ENCODE data around the gene ADAM33.

ADAM33 gene

DNA sequence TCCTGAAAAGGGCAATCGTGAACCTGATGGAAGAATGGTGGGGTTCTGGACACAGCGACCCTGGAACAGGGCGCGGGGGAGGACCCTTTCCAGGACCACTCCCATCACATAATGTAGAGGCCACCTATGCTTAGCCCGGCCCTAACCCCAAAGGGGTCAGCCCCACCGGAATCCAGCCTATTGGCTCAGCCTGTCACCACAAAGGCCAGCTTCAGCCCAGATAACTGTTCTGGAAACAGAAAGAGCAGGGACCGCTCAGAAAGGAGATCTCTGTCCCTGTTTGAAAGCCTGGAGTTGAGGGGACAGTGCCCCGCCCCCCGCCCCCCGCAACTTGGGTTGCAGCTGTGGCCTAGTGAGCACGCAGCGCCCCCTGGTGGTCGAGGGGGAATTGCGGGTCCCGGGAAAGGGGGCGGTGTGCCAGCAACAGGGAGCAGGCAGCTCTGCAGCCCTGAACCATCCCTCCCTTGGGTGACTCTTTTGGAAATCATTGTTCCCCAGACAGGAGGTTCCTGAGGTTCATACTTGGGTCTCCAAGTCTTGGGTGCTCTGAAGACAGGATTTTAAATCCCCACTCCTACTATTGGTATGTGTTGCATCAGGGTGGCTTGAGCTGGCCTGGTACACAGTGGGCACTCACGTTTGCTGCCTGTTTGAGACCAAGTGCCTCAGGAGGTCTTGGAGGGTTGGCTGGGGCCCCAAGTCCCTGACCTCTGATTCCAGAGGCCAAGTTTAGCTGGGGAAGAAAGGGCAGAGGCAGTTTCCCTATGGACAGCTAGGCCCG lies 29.1 kb upstream of the ADAM33 start:
- peak; percentile 43 for DNase-seq
- in situ Hi-C loops (cut with HindIII; ENCODE audit: low pct_ligation_motif_present, low pct_unique_long_range_greater_than_20kb, low sequenced_read_pairs), result no loop called here

GRCh38 chr20:3710011-3710466 lies 28.2 kb upstream of the ADAM33 start:
- in situ Hi-C loops (cut with HindIII; ENCODE audit: low pct_ligation_motif_present, low pct_unique_long_range_greater_than_20kb, low sequenced_read_pairs), result no loop called here
- no peak for DNase-seq

DNA sequence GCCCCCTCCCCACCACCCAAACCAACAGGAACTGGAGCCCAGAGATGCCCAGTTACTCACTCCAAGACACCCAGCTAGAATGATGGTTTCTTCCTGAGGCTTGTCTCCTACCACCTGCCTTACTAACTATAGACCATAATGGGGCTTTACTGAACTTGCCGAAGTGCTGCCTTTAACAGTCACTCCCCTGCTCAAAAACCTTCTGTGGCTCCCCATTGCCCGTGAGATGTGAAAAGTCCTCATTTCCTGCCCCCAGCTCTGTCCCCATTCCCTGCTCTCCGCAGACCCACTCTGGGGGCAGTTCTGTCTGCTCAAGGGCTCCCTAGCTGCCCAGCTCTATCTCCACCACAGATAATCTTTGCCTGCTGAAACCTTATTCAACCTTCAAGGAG lies 25.7 kb upstream of the ADAM33 start:
- in situ Hi-C loops (cut with HindIII; ENCODE audit: low pct_ligation_motif_present, low pct_unique_long_range_greater_than_20kb, low sequenced_read_pairs), result no loop called here

DNA sequence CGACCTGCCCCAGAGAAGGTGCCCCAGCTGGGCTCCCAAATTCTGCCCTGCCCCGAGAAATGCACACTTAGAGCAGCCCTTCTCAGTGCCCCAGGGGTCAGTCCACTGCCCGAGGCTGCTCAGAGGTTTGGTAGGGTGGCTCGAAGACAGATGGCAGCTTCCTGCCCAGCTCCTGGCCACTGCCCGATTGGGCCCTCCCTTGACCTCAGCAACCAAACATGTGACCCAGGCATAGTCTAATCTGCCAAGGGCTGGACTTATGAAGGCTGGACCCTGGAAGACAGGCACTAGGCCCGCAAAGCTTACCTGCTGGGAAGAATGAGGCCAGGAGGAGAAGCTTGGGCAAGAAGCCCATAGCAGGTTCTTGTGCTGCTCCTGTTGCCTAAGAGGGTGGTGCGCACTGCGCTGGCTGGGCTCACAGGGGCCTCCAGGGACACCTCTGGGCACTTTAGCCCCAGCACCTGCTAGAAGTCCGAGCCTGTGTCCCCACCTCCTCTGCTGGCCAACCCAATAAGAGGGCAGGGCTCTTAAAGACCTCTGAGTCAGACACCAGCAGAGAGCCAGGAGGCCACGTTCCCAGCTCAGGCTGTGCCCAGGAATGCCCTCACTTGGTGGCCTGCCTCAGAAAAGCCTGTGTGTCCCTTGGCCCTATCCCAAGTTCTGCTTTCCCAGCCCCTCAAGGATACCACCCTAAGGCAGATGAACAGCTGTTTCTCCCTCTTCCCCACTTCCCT lies 25.1 kb upstream of the ADAM33 start:
- DNase-seq, result no peak
- in situ Hi-C loops (cut with HindIII; ENCODE audit: low pct_ligation_motif_present, low pct_unique_long_range_greater_than_20kb, low sequenced_read_pairs), result no loop called here

More for the DNA sequence above, 25.7 kb upstream of the ADAM33 start:
- DNase-seq, result no peak

- DNase-seq, result no peak
Measured at GRCh38 chr20:3705970-3706739, 24.3 kb upstream of the ADAM33 start.

DNA sequence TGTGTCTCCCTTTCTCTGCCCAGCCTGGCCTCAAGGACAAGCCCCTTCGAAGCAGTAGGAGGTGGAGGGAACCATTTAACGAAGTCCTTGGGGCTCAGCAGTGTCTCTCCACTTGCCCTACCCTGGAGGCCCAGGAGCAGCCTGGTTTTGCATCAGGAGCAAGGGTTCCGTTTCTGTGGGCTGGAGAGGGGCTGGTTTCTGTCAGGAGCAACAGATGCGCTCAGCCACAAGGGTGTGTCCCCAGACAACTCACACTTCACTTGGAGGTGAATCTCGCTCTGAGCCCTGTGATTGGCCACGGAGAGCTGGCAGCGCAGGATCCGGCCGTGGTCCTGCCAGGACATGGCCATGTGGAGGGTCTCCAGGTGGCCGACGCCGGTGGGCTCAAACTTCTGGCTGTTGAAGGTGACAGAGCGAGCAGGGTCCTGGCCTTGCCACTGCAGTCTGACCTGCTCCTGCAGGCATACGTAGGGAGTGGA lies 23.7 kb upstream of the ADAM33 start:
- no peak for DNase-seq
- in situ Hi-C loops (cut with HindIII; ENCODE audit: low pct_ligation_motif_present, low pct_unique_long_range_greater_than_20kb, low sequenced_read_pairs), result no loop called here

More at GRCh38 chr20:3705970-3706739, 24.3 kb upstream of the ADAM33 start:
- in situ Hi-C loops (cut with HindIII; ENCODE audit: low pct_ligation_motif_present, low pct_unique_long_range_greater_than_20kb, low sequenced_read_pairs), result no loop called here

- in situ Hi-C loops (cut with HindIII; ENCODE audit: low pct_ligation_motif_present, low pct_unique_long_range_greater_than_20kb, low sequenced_read_pairs), result no loop called here
- no peak for DNase-seq
Measured at GRCh38 chr20:3704087-3704486, 22.3 kb upstream of the ADAM33 start.

GRCh38 chr20:3702611-3703391 lies 21.0 kb upstream of the ADAM33 start:
- no peak for DNase-seq
- in situ Hi-C loops (cut with HindIII; ENCODE audit: low pct_ligation_motif_present, low pct_unique_long_range_greater_than_20kb, low sequenced_read_pairs), result no loop called here

DNA sequence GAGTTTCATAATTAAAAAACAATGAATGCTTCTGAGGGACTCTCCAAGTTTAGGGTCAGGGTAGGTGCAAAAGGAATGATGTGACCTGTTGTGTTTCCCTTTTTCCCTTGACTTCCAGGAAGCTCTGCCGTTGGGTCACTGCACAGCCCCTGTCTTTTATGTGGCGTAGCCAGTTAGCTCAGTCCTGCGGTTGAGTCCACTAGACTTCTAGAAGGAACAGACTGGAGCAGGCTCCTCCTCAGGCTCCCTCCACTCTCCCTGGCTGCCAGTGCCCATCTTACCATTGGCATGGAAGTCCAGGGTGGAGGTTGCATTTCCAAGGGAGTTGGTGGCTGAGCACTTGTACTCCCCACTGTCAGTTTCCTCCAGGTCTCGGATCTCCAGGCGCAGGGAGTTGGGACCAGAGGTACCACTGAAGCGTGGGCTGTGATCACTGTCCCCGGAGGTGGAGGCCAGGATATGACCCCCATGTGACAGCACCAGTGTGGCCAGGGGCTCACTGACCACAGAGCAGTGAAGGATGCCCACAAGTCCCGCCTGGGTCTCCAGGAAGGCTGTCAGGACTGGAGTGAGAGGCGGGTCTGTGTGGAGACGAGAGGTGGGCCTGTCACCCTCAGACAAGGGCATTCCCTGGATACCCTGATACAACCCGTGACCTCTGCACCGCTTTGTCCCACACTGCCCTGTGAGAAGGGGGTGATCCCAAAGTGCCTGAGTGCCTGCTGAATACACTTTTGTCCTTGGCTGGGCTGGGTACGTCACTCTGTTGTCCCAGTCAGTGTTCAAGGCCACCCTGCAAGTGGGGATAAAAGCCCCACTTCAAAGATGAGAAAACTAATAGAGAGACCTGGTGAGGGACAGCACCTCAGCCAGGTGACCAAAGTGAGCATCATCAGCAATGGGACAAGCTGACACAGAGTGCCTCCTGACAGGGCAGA lies 19.5 kb upstream of the ADAM33 start:
- DNase-seq, result no peak
- in situ Hi-C loops (cut with HindIII; ENCODE audit: low pct_ligation_motif_present, low pct_unique_long_range_greater_than_20kb, low sequenced_read_pairs), result no loop called here

GRCh38 chr20:3699037-3699436 lies 17.2 kb upstream of the ADAM33 start:
- in situ Hi-C loops (cut with HindIII; ENCODE audit: low pct_ligation_motif_present, low pct_unique_long_range_greater_than_20kb, low sequenced_read_pairs), result no loop called here
- no peak for DNase-seq

GRCh38 chr20:3698591-3699001 lies 16.8 kb upstream of the ADAM33 start:
- DNase-seq, result no peak
- in situ Hi-C loops (cut with HindIII; ENCODE audit: low pct_ligation_motif_present, low pct_unique_long_range_greater_than_20kb, low sequenced_read_pairs), result no loop called here

DNA sequence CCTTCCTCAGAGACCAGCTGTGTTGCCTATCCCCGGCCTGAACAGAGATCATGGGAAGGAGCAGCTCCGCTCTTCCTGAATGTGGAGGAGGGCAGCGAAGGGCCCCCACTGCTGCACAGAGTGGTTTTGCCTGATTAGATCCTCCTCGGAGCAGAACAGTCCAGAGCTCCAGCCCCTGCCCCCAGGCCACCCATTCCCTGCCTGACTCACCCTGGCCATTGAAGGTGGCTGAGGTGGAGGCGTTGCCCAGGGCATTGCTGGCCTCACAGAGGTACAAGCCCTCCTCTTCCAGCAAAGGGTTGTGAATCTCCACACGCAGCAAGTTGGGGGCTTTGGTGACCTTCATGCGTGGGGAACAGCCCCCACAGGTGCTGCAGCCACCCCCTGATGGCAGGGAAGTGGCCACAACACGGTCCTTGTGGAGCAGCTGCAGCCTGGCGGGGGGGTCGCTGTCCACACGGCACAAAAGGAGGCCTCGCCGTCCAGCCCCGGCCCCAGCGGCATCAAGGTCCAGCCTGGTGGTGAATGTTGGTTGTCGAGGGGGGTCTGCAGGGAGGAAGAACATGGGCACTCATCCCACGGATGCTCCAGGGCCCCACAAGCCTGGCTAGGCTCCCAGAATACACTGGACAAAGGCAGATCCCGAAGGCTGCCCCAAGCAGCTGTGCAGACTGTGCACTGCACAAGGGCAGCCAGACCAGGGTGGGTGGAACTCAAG lies 15.9 kb upstream of the ADAM33 start:
- in situ Hi-C loops (cut with HindIII; ENCODE audit: low pct_ligation_motif_present, low pct_unique_long_range_greater_than_20kb, low sequenced_read_pairs), result no loop called here
- DNase-seq, result no peak

DNA sequence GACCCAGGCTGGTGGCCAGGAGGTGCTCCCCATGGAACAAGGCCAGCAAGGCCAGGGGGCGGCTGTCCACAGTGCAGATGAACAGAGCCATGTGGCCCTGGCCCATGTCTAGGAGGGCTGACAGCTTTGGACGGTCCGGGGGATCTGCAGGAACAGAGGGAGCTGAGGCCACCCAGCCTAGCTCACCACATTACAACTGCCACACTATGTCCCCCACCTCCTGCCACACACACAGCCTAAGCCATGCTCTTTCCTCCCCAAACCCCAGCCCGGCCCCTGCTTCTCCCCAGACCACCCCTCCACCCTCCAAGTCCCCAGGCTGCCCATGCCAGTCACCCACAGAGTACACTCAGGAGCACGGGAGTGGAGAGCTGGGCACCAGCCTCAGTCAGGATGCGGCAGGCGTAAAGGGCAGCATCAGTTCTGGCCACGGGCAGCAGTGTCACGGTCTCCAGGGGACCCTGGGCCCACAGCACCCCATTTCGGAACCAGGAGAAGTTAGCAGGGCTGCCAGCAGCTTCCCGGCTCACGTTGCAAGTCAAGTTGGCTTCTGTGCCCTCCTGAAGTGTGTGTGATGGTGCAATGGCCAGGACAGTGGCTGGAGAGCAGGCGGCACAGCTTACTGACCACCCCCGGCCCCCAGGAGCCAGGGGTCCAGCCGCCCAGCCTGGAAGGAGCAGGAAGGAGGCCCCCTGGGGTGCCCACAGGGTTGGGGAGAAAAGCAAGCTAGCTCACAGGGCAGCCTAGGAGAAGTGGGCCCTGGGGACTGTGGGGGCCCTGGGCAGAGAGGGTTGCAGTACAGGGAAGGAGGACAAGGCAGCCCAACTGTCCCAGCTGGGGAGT lies 15.2 kb upstream of the ADAM33 start:
- no peak for DNase-seq
- in situ Hi-C loops (cut with HindIII; ENCODE audit: low pct_ligation_motif_present, low pct_unique_long_range_greater_than_20kb, low sequenced_read_pairs), result no loop called here

DNA sequence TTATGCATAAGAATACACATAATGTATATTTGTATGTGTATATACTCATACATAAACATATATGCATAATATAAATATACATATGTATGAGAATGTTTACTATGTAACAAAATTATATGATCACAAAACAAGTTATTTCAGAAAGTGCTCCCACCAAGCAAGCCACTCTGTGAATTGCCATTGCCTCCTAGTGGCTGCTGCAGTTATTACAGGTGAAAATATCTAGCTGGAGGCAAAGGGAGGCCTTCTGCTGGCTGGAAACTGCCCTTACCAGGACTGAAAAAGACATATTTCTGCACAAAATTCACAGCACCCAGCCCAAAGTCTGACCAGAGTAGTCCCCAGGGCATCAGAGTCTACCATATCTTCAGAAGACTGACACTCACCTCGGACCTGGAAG lies 14.4 kb upstream of the ADAM33 start:
- DNase-seq, result no peak

DNA sequence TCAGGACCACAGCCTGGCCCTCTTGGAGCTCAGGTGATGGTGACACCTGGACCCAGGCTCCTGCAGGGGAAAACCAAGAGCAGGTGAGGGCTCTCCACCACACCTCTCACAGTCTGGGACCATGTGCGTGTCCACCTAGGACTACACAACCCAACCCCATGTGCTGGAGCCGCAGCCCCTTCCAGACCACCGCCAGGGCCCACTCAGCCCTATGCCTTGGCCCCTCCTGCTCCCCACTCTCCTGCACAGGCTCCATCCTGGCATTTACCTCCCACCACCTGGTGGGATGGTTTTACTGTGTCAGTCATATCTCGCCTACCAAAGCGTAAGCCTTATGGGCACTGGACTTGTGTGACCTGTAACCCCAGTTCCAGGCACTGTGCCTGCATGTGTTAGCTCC lies 13.1 kb upstream of the ADAM33 start:
- DNase-seq, result no peak
- in situ Hi-C loops (cut with HindIII; ENCODE audit: low pct_ligation_motif_present, low pct_unique_long_range_greater_than_20kb, low sequenced_read_pairs), result no loop called here

More for the DNA sequence above, 14.4 kb upstream of the ADAM33 start:
- in situ Hi-C loops (cut with HindIII; ENCODE audit: low pct_ligation_motif_present, low pct_unique_long_range_greater_than_20kb, low sequenced_read_pairs), result no loop called here

DNA sequence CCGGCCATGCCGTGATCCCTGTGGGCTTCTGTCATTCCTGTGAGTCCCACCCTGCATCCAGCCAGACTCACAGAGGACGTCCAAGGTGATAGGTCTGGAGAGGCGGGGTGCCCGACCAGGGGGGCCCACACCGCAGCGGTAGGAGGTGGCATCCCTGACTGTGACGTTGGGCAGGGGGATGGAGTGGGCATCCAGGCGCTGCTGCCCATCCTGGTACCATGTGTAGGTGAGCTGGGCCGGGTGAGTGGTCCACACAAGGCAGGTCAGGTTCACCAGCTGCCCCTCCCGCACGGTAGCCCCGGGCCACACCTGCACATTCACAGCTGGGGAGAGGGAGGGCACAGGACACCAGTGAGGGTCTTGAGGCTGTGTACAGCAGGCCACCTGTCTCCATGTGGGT lies 11.6 kb upstream of the ADAM33 start:
- DNase-seq, result no peak
- in situ Hi-C loops (cut with HindIII; ENCODE audit: low pct_ligation_motif_present, low pct_unique_long_range_greater_than_20kb, low sequenced_read_pairs), result no loop called here
